HG03565 (cell line): ENCODE results near the gene FOXP1.
"Not testable (repeated sequence)": the region's sequence is repeated elsewhere in the genome, so short reads cannot be mapped to it uniquely, and the experiment has no call there.

Source experiments
- ATAC-seq: cut with Tn5 transposase; IDR thresholded peaks from one replicate; pipeline ENCODE4 v1.9.1; 2021; ENCODE audit warnings: mild to moderate bottlenecking, moderate library complexity; ENCODE audit not compliant: unreplicated experiment

Gene FOXP1

DNA sequence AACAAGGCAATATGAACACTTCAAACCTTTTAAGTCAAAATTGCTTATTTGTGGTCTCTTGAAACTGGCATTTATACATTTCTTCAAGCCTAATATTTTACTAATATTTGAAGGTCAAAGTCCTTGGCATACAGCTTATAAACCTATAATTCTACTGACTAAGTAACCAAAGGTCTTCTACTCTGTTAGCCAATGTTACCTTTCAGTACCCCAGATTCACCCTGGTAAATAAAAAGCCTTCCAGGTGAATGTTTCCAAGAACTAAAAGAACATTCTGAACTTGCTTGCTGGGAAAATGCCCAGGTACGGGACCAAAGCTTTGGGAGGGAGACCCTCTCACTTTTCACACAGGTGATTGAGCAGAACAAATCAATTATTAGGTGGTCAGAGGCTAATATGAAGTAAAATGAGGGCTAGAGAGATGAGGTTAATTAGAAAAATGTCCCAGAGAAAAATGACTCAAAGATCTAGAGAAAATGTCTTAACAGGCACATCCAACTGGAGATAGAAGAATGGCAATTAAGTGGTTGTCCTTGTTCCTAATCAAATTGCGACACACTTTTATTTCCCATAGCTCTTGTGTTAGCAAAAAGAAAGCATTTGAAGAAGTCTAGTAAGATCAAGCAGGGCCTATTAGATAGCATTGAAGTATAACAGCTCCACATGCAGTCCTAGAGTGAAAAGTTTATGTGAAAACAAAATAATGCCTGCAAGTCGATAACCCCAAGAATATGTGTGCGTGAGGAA, 232.0 kb downstream of the FOXP1 start:
- ATAC-seq, result no peak

GRCh38 chr3:71350998-71351397, 232.5 kb downstream of the FOXP1 start:
- ATAC-seq, result no peak

DNA sequence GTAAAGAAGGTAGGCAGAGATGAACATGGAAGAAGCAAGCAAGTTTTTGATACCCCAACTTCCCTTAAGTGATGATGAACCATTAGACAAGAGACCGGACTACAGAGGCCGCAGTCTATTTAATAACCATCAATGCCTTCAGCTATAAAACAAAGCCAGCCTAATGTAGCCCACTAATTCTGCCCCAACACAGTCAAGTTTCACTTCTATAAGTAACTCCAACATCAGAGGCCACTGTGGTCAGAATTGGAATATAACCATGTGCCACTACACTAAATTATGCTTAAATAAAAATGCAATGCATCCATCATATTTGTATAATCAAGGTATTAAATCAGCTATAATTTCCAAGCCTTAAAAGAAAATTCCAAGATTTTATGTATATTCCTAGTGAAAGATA, 234.7 kb downstream of the FOXP1 start:
- ATAC-seq, result no peak

- no peak for ATAC-seq
These were observed 235.4 kb downstream of the FOXP1 start for GRCh38 chr3:71348001-71348632.

- no peak for ATAC-seq
These were observed 237.5 kb downstream of the FOXP1 start for GRCh38 chr3:71346061-71346460.

GRCh38 chr3:71345429-71346040, 238.0 kb downstream of the FOXP1 start:
- no peak for ATAC-seq

DNA sequence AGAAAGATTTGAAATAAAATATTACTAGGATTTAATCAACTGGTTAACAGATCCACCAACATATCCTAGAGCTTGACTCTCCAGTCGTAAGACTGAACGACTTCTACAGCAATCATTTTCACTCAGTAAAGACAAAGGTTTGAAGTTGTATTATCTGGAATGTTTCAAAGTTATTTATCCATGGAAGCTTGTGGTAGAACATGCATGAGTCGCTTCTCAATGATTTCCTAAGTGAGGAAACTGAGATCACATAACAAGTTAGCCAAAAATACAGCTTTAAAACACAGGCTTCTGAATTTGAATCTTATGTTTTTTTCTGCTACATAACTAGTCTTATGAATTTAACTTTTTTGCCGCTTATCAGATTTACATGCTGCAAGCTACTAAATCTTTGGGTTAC, 241.8 kb downstream of the FOXP1 start:
- no peak for ATAC-seq

DNA sequence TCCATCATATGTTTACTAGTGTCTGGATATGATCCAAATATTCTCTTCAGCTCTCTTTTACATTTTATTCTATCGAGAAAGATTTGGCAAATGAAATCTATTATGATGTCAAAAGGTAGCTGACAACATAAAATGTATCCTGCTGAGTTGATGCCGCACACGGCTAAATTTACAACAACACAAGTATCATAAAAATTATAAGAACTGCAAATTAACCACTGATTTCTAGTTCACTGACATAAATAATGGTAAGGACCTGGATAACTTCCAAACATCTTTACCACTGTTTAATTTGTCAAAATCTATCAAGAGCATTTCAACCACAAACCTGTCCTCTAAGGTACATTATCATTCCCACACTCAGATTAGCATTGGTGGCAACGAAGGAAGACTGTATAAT, 244.5 kb downstream of the FOXP1 start:
- ATAC-seq, result no peak

DNA sequence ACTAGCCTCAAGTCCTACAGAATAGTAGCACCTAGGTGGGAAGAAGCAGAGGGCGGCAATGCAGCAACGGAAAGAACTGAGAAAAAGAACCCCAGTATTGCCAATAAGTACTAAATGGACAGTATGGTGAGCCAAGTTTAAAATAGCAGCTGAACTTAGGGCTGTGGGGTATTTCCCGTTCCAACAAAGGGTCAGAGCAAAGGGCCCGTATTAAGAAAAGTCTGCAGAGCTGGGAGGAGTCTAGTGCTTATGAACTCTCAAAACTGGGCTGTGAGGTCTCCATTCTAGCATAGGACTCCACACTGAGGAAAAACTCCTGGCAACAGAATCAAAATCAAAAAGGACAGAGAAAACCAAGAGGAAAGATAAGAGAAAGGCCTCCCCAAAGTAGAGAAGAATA, 250.7 kb downstream of the FOXP1 start:
- no peak for ATAC-seq

DNA sequence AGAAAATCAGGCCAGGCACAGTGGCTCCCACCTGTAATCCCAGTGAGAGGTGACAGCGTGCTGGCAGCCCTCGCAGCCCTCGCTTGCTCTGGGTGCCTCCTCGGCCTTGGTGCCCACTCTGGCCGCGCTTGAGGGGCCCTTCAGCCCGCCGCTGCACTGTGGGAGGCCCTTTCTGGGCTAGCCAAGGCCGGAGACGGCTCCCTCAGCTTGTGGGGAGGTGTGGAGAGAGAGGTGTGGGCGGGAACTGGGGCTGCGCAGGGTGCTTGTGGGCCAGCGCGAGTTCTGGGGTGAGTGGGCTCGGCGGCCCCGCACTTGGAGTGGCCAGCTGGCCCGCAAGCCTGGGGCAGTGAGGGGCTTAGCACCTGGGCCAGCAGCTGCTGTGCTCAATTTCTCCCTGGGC, 252.6 kb downstream of the FOXP1 start:
- no peak for ATAC-seq

DNA sequence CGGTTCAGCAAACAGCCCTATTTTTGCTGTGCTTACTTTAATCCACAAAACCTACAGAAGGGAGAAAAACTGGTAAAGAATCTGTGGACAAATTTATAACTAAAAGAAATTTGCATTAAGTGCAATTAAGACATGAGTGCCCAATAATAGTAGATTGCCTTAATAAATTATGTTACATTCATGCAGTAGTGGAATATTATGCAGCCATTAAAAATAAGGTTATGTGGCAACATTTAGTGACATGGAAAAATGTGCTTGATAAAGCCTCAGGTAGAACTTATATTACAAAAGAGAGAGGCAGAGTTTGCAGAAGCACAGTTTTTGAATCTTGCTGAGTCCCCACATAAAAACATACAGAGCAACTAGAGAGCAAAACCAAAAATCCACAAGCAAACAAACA, 253.0 kb downstream of the FOXP1 start:
- no peak for ATAC-seq

DNA sequence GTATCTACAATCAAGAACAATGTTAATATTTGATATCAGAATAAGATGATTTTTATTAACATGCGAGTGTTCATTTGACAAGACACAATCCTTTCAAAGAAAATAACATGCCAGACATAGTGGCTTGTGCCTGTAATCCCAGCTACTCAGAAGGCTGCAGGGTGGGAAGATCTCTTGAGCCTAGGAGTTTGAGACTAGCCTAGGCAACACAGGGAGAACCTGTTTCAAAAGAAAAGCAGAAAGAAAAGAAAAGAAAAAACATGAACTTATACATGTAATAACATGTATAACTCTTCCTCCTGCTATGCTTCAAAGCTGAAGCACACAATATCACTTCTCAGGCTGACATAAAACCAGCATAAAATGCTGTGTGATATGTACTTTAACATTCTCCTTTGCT, 253.7 kb downstream of the FOXP1 start:
- ATAC-seq, result no peak

DNA sequence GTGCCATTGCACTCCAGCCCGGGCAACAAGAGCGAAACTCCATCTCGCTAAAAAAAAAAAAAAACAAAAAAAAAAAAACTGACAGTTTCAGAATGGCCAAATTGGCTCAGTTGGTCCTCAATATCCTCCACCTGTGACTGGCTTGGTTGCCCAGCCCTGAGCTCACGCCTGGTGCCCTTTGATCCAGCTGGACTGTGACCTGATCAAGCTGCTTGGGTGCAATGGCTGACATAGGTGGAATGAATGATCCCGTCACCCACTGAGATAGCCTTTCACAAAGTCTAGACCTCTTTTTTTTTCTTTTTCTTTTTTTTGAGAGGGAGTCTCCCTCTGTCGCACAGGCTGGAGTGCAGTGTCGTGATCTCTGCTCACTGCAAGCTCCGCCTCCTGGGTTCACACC, 254.6 kb downstream of the FOXP1 start:
- ATAC-seq, result no peak

DNA sequence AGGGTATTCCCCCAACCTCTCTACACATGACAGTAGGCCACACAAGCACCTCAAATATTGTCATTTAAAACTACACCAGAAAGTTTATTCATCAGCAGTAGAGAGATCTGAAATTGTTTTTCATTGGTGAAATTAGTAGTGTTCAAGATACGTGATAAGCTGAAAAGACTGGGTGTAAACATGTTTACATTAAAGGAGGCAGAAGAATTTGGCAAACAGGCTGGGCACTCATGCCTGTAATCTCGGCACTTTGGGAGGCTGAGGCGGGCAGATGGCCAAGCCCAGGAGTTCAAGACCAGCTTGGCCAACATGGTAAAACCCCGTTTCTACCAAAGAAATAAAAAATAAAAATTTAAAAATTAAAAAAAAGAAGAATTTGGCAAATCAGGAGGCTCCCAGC, 255.6 kb downstream of the FOXP1 start:
- no peak for ATAC-seq

- ATAC-seq, result no peak
These were observed 257.8 kb downstream of the FOXP1 start for GRCh38 chr3:71325715-71326114.

GRCh38 chr3:71324224-71324623, 259.3 kb downstream of the FOXP1 start:
- ATAC-seq, result not testable (repeated sequence)

GRCh38 chr3:71323558-71323957, 260.0 kb downstream of the FOXP1 start:
- ATAC-seq, result no peak

DNA sequence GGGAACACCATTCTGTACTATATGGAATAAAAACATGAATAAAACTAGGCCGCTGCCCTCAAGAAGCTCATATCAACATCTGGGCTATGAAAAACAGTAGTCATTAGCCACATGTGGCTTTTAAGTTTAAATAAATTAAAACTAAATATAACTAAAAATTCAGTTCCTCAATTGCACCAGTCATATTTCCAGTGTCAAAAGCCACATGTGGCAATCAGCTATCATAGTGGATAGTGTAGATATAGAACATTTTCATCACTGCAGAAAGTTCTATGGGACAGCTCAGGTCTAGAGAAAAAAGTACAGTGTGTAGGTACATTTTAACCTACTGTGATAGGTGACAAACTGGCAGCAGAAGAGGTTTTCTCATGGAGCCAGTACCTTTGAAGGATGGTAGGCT, 261.4 kb downstream of the FOXP1 start:
- no peak for ATAC-seq

DNA sequence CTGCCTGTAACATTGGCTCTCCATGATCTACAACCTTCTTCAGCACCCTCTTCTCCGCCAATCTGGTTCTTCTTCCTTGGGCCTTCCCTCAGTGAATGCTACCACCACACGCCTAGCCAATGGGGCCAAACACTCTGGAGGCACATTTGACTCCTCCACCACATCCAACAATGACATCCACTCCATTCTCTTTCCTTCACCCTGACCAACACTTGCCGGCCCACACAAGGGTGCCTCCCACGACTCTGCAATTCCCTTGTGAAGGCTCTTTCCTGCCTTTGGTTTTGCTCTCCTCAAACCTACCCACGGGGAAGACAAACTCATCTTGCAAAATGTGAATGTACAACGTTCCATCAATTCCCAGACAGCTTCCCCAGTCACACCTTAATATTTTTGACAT, 263.8 kb downstream of the FOXP1 start:
- ATAC-seq, result no peak

GRCh38 chr3:71318458-71318827, 265.1 kb downstream of the FOXP1 start:
- no peak for ATAC-seq

GRCh38 chr3:71317749-71318457, 265.6 kb downstream of the FOXP1 start:
- no peak for ATAC-seq

- no peak for ATAC-seq
These were observed 266.4 kb downstream of the FOXP1 start for GRCh38 chr3:71317140-71317539.
